GM23248 (cell line): ENCODE data around the gene FNDC3B.

Experiments used
- EZH2 ChIP-seq: fragments of 200-600 bp; sonication (generic); IDR thresholded peaks from 2 replicates; pipeline ENCODE4 v1.6.1; 2018; ENCODE audit warnings: antibody characterized with exemption, mild to moderate bottlenecking; ENCODE audit not compliant: insufficient read depth, poor library complexity, severe bottlenecking
- EZH2phosphoT487 ChIP-seq: fragments of 200-600 bp; sonication (generic); IDR thresholded peaks from 2 replicates; pipeline ENCODE4 v1.6.1; 2018; ENCODE audit warnings: antibody characterized with exemption, moderate library complexity, mild to moderate bottlenecking, low read depth; ENCODE audit not compliant: insufficient read depth

GRCh38 chr3:172203522-172204258, 164.3 kb downstream of the FNDC3B start:
- no peak for TF ChIP-seq EZH2
- TF ChIP-seq EZH2phosphoT487, result no peak
